ENCODE measurements around the gene NEK2.

DNA sequence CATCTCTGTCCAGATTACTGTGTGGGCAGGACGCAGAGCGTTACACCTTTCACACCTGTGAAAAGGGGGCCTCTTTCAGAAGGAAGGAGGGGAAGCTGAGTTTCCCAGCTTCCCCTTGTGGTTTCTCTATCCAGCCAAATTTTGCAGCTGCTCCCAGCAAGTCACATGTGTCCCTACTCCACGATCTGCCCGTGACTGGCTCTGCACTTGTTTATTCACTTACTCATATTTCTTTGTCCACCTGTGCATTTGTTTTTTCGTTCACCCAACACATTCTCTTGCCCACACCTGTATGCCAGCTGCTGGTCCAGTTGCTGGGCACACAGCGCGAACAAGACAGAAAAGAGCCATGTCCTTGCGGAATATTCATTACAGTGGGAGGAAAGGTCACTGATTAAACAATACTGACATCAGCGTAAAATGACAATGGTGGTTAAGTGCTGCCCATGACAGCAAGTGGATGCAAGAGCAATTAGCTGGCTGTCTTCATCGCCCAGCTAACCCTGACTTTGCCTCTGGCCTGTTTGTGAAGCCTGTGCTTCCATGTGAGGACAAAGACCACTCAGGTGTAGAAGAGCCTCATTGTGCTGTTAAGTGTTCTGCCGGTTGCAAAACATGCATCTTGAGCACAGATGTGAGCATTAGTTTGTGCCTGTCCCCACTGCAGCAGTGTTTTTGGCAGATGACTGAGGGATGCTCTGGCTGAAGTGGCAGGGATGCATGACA, 28.6 kb upstream of the NEK2 start:
- no peak for TF ChIP-seq EP300 (IDR thresholded peaks at IDR 0.05; ENCODE audit: borderline replicate concordance)
- TF ChIP-seq, protein P1, sequence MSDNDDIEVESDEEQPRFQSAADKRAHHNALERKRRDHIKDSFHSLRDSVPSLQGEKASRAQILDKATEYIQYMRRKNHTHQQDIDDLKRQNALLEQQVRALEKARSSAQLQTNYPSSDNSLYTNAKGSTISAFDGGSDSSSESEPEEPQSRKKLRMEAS (IDR thresholded peaks at IDR 0.05): no peak
- no peak for TF ChIP-seq TCF12 (IDR thresholded peaks at IDR 0.05; ENCODE audit: low read depth)
- no peak for TF ChIP-seq CEBPB (IDR thresholded peaks at IDR 0.05)
